ENCODE results near the gene CDH12. TPM values are rescaled to one million over a fixed set of nuclear protein-coding genes. Genes with fewer than 3 reads are reported as not detected.

The CDH12 gene
- total RNA-seq, 4 donors from 2014 or later = not detected

DNA sequence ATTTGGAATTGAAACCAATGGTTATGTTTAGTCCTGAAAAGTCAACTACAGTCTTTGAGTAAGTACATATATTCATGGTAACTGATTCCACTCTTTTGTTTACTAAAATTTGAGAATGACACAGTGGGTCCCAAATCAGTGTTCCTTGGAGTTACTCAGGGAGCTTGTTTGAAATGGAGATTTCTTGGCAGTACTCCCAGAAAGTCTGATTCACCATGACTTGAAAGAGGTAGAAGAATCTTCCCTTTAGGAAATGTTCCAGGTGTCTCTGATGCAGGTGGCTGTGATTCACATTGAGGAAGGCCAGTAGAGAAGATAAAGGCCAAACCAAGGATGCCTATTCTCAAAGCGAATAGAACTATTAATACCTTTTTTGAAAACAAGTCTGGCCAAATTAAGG, 1078.3 kb downstream of the CDH12 start:
- ATAC-seq (ENCODE audit: low FRiP score) = no peak
- TF ChIP-seq CTCF (IDR thresholded peaks at IDR 0.05) = no peak
- no peak for DNase-seq (ENCODE audit: low spot score)

- ATAC-seq (ENCODE audit: low FRiP score) = no peak
These were observed 1078.9 kb downstream of the CDH12 start for GRCh38 chr5:21774281-21774680.

DNA sequence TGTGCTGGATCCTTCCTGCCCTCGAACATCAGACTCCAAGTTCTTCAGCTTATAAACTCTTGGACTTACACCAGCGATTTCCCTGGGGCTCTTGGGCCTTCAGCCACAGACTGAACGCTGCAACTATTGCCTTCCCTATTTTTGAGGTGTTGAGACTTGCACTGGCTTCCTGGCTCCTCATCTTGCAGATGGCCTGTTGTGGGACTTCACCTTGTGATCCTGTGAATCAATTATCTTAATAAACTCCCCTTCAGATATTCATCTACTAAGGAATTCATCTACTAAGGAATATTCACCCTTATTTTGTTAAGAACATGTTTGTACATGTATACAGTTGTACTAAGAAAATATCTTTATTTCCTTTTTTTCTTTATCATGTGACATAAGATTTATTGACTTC, 1079.7 kb downstream of the CDH12 start:
- ATAC-seq (ENCODE audit: low FRiP score) = no peak
- TF ChIP-seq CTCF (IDR thresholded peaks at IDR 0.05) = no peak
- DNase-seq (ENCODE audit: low spot score) = no peak

More at GRCh38 chr5:21774281-21774680, 1078.9 kb downstream of the CDH12 start:
- DNase-seq (ENCODE audit: low spot score) = no peak
- TF ChIP-seq CTCF (IDR thresholded peaks at IDR 0.05) = no peak

DNA sequence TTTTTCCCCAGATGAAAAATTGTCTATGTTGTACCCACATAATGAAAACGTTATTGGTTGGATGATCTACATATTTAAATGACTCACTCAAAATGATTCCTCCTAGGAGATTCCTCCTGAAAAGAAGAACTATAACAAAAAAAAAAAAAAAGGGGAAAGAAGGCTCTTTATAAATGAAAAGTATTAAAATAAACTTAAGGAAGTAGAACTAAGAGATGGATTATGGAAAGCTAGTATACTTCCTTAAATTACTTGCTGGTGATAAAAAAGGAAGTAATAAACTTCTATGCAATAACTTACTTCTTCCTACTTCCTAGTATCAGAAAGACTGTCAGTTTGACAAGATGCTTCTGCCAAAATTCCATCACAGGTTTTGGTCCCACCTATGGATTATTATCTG, 1087.7 kb downstream of the CDH12 start:
- ATAC-seq (ENCODE audit: low FRiP score) (no peak), DNase-seq (ENCODE audit: low spot score) (no peak)
- TF ChIP-seq CTCF (IDR thresholded peaks at IDR 0.05) = no peak

- no peak for ATAC-seq (ENCODE audit: low FRiP score)
- no peak for TF ChIP-seq CTCF (IDR thresholded peaks at IDR 0.05)
- DNase-seq (ENCODE audit: low spot score) = no peak
These were observed 1114.0 kb downstream of the CDH12 start for GRCh38 chr5:21739096-21739495.

GRCh38 chr5:21723500-21723899, 1129.6 kb downstream of the CDH12 start:
- no peak for DNase-seq (ENCODE audit: low spot score)
- no peak for ATAC-seq (ENCODE audit: low FRiP score)
- no peak for TF ChIP-seq CTCF (IDR thresholded peaks at IDR 0.05)

GRCh38 chr5:21711866-21712758, 1141.0 kb downstream of the CDH12 start:
- DNase-seq (ENCODE audit: low spot score) (no peak), ATAC-seq (ENCODE audit: low FRiP score) (no peak)
- no peak for TF ChIP-seq CTCF (IDR thresholded peaks at IDR 0.05)
